ENCODE data around the gene OR2H2.

OR2H2 gene

GRCh38 chr6:29629571-29629970 is 44.6 kb downstream of the OR2H2 start:
- DNase-seq (ENCODE audit: low read depth): no peak

DNA sequence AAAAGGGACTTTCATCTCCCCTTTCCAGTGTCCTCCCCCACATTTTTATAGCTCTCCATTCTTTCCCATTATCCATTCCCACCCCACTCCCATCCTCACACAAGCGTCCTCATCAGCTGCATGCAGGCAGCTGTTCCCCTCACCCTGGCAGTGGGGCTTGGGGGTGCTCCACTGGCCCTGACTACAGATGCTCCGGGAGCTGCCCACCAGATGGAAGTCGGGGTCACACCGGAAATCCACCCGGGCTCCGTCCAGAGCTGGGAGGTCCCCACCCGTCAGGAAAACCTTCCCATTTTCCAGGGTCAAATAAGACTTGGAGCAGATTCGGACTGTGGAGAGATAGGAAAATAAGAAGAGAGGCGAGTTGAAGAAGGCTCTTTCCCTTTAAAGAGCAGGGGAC is 45.4 kb downstream of the OR2H2 start:
- DNase-seq (ENCODE audit: low read depth): no peak

DNA sequence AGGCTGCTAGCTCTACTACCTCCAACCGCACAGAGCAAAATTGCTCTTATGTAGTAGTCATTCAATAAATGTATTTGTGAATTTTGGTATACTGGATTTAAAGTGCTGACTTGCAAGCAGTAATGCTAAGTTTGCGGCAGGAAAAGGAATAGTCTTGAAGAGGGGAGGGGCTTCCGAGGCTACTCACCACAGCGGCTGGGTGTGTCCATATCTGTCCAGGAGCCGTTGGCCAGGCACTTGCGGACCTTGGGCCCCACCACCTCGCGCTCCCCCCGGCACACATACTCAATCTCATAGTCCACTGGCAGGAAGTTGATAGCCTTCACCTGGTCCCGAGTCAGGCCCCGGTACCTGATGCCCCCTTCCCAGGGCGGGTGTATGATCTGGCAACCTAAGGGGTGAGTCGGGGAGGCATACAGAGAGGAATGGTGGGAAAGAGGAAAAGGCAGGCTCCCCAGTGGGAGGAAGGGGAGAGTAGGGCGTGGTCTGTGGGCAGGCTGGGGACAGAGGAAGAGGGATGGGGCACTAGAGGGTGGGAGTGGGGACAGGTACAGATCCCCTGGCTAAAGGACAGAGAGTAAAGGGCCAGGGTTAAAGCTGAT is 46.4 kb downstream of the OR2H2 start:
- DNase-seq (ENCODE audit: low read depth): no peak

GRCh38 chr6:29631860-29632731 is 47.2 kb downstream of the OR2H2 start:
- peak; percentile 41 for DNase-seq (ENCODE audit: low read depth)

GRCh38 chr6:29632789-29633533 is 48.0 kb downstream of the OR2H2 start, which contains the start of gene GABBR1:
Gene GABBR1, minus strand, starts transcription at chr6:29633183. Its CDS starts 798 bp downstream, at chr6:29632385.
- peak; percentile 56 for DNase-seq (ENCODE audit: low read depth)

DNA sequence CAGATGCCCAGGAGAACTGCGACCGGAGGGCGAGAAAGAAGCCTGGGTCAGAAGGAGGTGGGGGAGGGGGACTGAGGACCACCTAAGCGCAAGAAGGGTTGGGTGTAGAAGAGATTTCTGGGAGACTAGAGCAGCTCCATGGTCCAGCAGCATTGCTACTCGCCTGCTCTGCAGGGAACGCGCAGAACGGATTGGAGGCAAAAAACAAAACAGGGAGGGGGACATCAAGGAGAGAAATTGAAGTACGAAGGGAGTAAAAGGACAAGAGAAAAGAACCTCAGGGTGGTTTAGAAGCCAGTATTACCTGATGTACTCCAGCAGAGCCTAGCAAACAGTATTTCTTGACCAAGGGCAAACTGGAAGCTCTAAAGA is 48.6 kb downstream of the OR2H2 start:
- no peak for DNase-seq (ENCODE audit: low read depth)

GRCh38 chr6:29637247-29637646 is 52.3 kb downstream of the OR2H2 start:
- no peak for DNase-seq (ENCODE audit: low read depth)

Measured in activated T-cell treated with anti-CD3 and anti-CD28 coated beads for 1 hour (primary cell).